OCI-LY7 (cell line): Measurements from ENCODE around the gene TCEA3. TPM values are rescaled to one million over a fixed set of nuclear protein-coding genes. Genes with fewer than 3 reads are reported as not detected.

Source experiments
- BruUV-seq: library from RNA; stranded (reverse); fragments of 400-500 nt; replicated peaks from 2 replicates; lab custom pipeline; 2021; lab: Mats Ljungman, UMichigan
- CTCF ChIA-PET: fragments of 300-600 bp; sonication (Branson Sonifier 250); formaldehyde crosslinking; loops from one replicate; lab custom pipeline; 2022; ENCODE audit warnings: antibody characterized with exemption; ENCODE audit not compliant: unreplicated experiment; lab: Charles Lee
- POLR2A ChIA-PET: fragments of 300-600 bp; sonication (Branson Sonifier 250); formaldehyde crosslinking; loops from one replicate; lab custom pipeline; 2022; ENCODE audit warnings: antibody characterized with exemption; lab: Charles Lee
- DNase-seq: peaks from one replicate; pipeline ENCODE4 v3.0.0-alpha.2; 2015; ENCODE audit warnings: low spot score
- H2AFZ ChIP-seq: fragments of 200-600 bp; sonication (generic), shearing (Covaris generic); 2 replicates; pipeline ENCODE4 v1.6.1; 2014; ENCODE audit warnings: mild to moderate bottlenecking, antibody characterized with exemption, low read length, moderate library complexity
- H3K27ac ChIP-seq: fragments of 200-600 bp; sonication (generic); 2 replicates; pipeline ENCODE4 v1.5.1; 2014; ENCODE audit warnings: mixed run types, low read depth, mild to moderate bottlenecking, moderate library complexity, low read length, inconsistent platforms; ENCODE audit not compliant: poor library complexity, severe bottlenecking
- H3K36me3 ChIP-seq: fragments of 200-600 bp; sonication (generic); 2 replicates; pipeline ENCODE4 v1.6.1; 2014; ENCODE audit warnings: mild to moderate bottlenecking, antibody characterized with exemption, low read length, moderate library complexity, mixed read lengths; ENCODE audit not compliant: insufficient read depth
- H3K4me1 ChIP-seq: fragments of 200-600 bp; sonication (generic); 2 replicates; pipeline ENCODE4 v1.5.1; 2014; ENCODE audit warnings: mild to moderate bottlenecking, low read length; ENCODE audit not compliant: insufficient read depth, poor library complexity, severe bottlenecking
- H3K4me2 ChIP-seq: fragments of 200-600 bp; sonication (generic); 2 replicates; pipeline ENCODE4 v1.6.1; 2014; ENCODE audit warnings: mild to moderate bottlenecking, low read length
- H3K4me3 ChIP-seq: fragments of 200-600 bp; sonication (generic); 2 replicates; pipeline ENCODE4 v1.5.1; 2014; ENCODE audit warnings: mild to moderate bottlenecking, low read depth, low read length; ENCODE audit not compliant: poor library complexity, severe bottlenecking
- H3K79me2 ChIP-seq: fragments of 200-600 bp; sonication (generic); 2 replicates; pipeline ENCODE4 v1.6.1; 2016; ENCODE audit warnings: low read depth, mild to moderate bottlenecking, low read length, moderate library complexity, mixed read lengths; ENCODE audit not compliant: insufficient read depth
- H3K9me2 ChIP-seq: fragments of 200-600 bp; sonication (generic); 2 replicates; pipeline ENCODE4 v1.6.1; 2016; ENCODE audit warnings: mild to moderate bottlenecking, low read length, mixed read lengths; ENCODE audit not compliant: insufficient read depth
- H3K9me3 ChIP-seq: fragments of 200-600 bp; sonication (generic); 2 replicates; pipeline ENCODE4 v1.6.1; 2014; ENCODE audit warnings: mild to moderate bottlenecking, mixed run types, low read length, mixed read lengths
- H4K20me1 ChIP-seq: fragments of 200-600 bp; sonication (generic); 2 replicates; pipeline ENCODE4 v1.6.1; 2014; ENCODE audit warnings: mild to moderate bottlenecking, antibody characterized with exemption, low read length, moderate library complexity, mixed read lengths; ENCODE audit not compliant: insufficient read depth
- EZH2phosphoT487 ChIP-seq: fragments of 200-600 bp; sonication (generic); IDR thresholded peaks from 2 replicates; pipeline ENCODE4 v1.6.1; 2018; ENCODE audit warnings: low read depth, borderline replicate concordance, mild to moderate bottlenecking, mixed run types, antibody characterized with exemption, low read length, moderate library complexity, mixed read lengths
- intact Hi-C: fragments of 100-400 bp; cut with micrococcal nuclease; formaldehyde crosslinking; loops from one replicate; pipeline ENCODE4 v1.10.0; 2022; ENCODE audit not compliant: unreplicated experiment
- total RNA-seq, 2 experiments: library from RNA; depleted of rRNA in 1 of 2; stranded (reverse); fragments of >200 nt in 1 of 2; shearing (Covaris generic) in 1 of 2; gene quantifications; 2 replicates each; pipeline ENCODE4 v1.2.3, GENCODE V29; 2014 to 2022
- TF ChIP-seq, protein P1 (sequence below): fragments of 200-600 bp; sonication (generic); conservative IDR thresholded peaks from 2 replicates; pipeline ENCODE4 v1.5.1; 2014; ENCODE audit warnings: mild to moderate bottlenecking, antibody characterized with exemption, low read length, moderate library complexity, mixed read lengths

The TCEA3 gene
- total RNA-seq, 2 experiments from 2014 or later = not detected

- Histone ChIP-seq H3K4me3 (peak within 1 kb of the TSS; percentile 94), H3K36me3 (peaks cover 45% of the 10 kb centered on the region), H3K9me3 (no peaks in the 10 kb centered on the region), H3K4me2 (peak within 1 kb of the TSS; percentile 94), H2AFZ (peak within 1 kb of the TSS; percentile 37; the same call in 1 of the 2 replicates), H3K79me2 (peaks cover 48% of the 10 kb centered on the region), H3K9me2 (no peaks in the 10 kb centered on the region), H3K27ac (peak within 1 kb of the TSS; percentile 71), H3K4me1 (peaks cover 33% of the 10 kb centered on the region), H4K20me1 (peaks cover 41% of the 10 kb centered on the region)
- peak; percentile 100 for DNase-seq
- BruUV-seq = TSS peak; percentile 94
- TF ChIP-seq, protein P1, sequence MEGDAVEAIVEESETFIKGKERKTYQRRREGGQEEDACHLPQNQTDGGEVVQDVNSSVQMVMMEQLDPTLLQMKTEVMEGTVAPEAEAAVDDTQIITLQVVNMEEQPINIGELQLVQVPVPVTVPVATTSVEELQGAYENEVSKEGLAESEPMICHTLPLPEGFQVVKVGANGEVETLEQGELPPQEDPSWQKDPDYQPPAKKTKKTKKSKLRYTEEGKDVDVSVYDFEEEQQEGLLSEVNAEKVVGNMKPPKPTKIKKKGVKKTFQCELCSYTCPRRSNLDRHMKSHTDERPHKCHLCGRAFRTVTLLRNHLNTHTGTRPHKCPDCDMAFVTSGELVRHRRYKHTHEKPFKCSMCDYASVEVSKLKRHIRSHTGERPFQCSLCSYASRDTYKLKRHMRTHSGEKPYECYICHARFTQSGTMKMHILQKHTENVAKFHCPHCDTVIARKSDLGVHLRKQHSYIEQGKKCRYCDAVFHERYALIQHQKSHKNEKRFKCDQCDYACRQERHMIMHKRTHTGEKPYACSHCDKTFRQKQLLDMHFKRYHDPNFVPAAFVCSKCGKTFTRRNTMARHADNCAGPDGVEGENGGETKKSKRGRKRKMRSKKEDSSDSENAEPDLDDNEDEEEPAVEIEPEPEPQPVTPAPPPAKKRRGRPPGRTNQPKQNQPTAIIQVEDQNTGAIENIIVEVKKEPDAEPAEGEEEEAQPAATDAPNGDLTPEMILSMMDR = no peak
- TF ChIP-seq EZH2phosphoT487 = no peak
- intact Hi-C loops = loop anchor here (1.0 to 5.0 kb wide), 5 partner anchors 24 to 613 kb away; partner anchors contain the start of genes ASAP3, PNRC2 and RPL11
- ChIA-PET POLR2A (interaction anchor here (0.6 to 2.0 kb wide), 14 partner anchors 13 to 1216 kb away, joined by 3 to 13 read pairs (median 4); partner anchors contain the start of gene ZNF436), CTCF (interaction anchor here (0.6 to 0.8 kb wide), 2 partner anchors 25 to 111 kb away, joined by 3 to 9 read pairs; partner anchors contain the start of gene ZNF436)
These were observed 80.2 kb downstream of the TCEA3 start, which contains the start of gene HNRNPR for GRCh38 chr1:23344111-23344986. Gene HNRNPR, minus strand, starts transcription at chr1:23344284. Its CDS starts 3,276 bp downstream, at chr1:23341008.

DNA sequence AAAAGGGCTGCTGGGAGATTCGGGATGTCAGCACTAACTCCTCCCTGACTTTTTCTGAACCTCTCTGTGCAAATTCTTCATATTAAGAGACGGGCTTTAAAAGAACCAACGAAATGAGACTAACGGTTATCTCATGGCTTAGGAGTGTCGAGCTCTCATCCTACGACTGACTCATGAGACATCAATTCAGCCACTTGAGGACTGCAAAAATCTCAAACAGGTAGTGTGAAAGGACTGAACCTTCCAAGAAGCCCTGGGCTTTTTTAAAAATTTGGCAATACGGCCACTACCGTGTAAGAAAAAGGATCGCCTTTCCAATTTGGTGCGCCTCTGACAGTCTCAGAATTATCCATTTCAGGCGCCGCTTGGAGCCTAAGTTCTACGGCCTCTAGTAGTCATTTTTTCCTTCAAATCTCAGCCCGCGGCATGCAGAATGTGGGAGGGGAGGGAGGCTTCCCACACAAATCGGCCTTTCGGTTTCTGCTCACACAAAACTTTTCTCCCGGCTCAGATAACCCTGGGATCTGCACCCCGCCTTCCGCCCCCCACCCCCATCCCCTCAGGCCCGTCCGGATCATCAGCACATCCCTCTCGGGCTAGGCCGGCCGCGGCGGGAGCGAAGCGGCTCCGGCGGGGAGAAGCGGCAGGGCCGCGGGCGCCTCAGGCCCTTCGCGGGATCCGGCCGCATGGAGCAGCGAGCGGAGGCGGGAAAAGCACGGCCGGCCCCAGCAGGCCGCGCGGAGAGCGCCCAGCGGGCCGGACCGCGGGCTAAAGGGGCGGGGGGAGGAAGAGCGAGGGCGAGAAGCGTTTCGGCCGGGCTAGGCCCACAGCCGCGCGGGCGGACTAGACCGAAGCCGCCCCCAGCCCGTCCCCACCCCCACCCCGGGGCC, 81.1 kb downstream of the TCEA3 start:
- H3K4me1 ChIP-seq = peaks cover 41% of the 10 kb centered on the region
- TF ChIP-seq EZH2phosphoT487 = no peak
- TF ChIP-seq, protein P1 = no peak
- DNase-seq = peak; percentile 63
- intact Hi-C loops = loop anchor here (1.0 to 5.0 kb wide), 5 partner anchors 25 to 614 kb away; partner anchors contain the start of genes ASAP3, PNRC2 and RPL11
- peaks cover 56% of the 10 kb centered on the region for H3K79me2 ChIP-seq
- H3K4me3 ChIP-seq = peak overlapping the region; percentile 94
- peaks cover 49% of the 10 kb centered on the region for H4K20me1 ChIP-seq
- H3K9me2 ChIP-seq = no peaks in the 10 kb centered on the region
- H3K4me2 ChIP-seq = peak overlapping the region; percentile 94
- peak overlapping the region; percentile 71 for H3K27ac ChIP-seq
- peaks cover 54% of the 10 kb centered on the region for H3K36me3 ChIP-seq
- H3K9me3 ChIP-seq = no peaks in the 10 kb centered on the region
- BruUV-seq = no TSS peak
- no peak overlapping the region for H2AFZ ChIP-seq
- ChIA-PET CTCF (no interaction called here), POLR2A (interaction anchor here (0.6 to 2.0 kb wide), 9 partner anchors 12 to 402 kb away, joined by 3 to 13 read pairs (median 4); partner anchors contain the start of gene ZNF436)
